ENCODE data around the gene CYP4V2. TPM values are rescaled to one million over a fixed set of nuclear protein-coding genes. Genes with fewer than 3 reads are reported as not detected.

CYP4V2 gene
- polyA plus RNA-seq, 1 experiment, result 4.2 TPM

GRCh38 chr4:186260117-186260503, 68.7 kb downstream of the CYP4V2 start:
- H3K36me3 ChIP-seq (ENCODE audit: control insufficient read depth, insufficient read depth, low read length), result no peaks in the 10 kb centered on the region
- ChIA-PET CTCF (no interaction called here), POLR2A (no interaction called here)
- no peak for TF ChIP-seq CTCF (IDR thresholded peaks at IDR 0.05; ENCODE audit: insufficient read depth, low read depth, low read length)
- no peaks in the 10 kb centered on the region for H3K27me3 ChIP-seq (ENCODE audit: control insufficient read depth, insufficient read depth, low read length)
- DNase-seq (ENCODE audit: low read depth), result no peak
- no peak overlapping the region for H3K4me3 ChIP-seq (ENCODE audit: low read depth, low read length)

Other genes with a start within 250 kb of the CYP4V2 start
- 0.44 and 0.98 TPM in 2 replicates for gene TLR3, start 122.4 kb upstream of the CYP4V2 start, polyA plus RNA-seq (2011; rRNA removed)
- gene FAM149A, start 86.9 kb upstream of the CYP4V2 start, polyA plus RNA-seq (2011; rRNA removed), result 0.32 TPM in 1 of 2 replicates, not detected in the other
- not detected in 2 replicates for gene KLKB1, start 35.9 kb downstream of the CYP4V2 start, polyA plus RNA-seq (2011; rRNA removed)
- not detected in 2 replicates for gene F11, start 74.6 kb downstream of the CYP4V2 start, polyA plus RNA-seq (2011; rRNA removed)

Measured in BJ (cell line).